Fibroblast of lung (primary cell): ENCODE measurements around the gene CFAP221.

Experiments
- EZH2 ChIP-seq: IDR thresholded peaks from 2 replicates; pipeline ENCODE4 v1.5.1; 2012; ENCODE audit warnings: low read length, control low read depth, mild to moderate bottlenecking; ENCODE audit errors: missing control alignments
- TF ChIP-seq, protein P1 (sequence below), 2 donors: IDR thresholded peaks in 1 of 2; conservative IDR thresholded peaks in 1 of 2; 1 replicate in 1 of 2; 2 replicates in 1 of 2; pipeline ENCODE4 v1.5.1; 2011 to 2012; ENCODE audit warnings: low read length in 2 of 2, control low read depth in 1 of 2, inconsistent platforms in 1 of 2, low read depth in 1 of 2, mild to moderate bottlenecking in 1 of 2

DNA sequence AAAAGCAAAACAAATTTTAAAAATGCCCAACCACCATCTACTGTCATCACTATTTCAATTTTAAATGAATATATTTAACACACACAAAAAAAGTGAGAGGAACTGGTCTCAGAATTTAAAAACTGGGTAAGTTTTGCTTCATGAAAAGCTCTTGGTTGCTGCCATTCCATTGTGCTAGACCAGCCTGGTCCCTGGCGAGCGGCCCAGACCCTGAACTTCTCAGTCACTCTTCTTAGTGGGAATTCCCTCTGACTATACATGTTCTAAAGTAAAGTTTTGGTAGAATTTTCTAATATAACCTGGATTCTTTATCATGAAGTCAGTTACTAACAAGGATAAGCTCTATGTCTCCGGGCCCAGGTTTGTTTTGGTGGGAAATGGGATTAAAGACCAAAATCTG lies 99.9 kb downstream of the CFAP221 start:
- TF ChIP-seq, protein P1, sequence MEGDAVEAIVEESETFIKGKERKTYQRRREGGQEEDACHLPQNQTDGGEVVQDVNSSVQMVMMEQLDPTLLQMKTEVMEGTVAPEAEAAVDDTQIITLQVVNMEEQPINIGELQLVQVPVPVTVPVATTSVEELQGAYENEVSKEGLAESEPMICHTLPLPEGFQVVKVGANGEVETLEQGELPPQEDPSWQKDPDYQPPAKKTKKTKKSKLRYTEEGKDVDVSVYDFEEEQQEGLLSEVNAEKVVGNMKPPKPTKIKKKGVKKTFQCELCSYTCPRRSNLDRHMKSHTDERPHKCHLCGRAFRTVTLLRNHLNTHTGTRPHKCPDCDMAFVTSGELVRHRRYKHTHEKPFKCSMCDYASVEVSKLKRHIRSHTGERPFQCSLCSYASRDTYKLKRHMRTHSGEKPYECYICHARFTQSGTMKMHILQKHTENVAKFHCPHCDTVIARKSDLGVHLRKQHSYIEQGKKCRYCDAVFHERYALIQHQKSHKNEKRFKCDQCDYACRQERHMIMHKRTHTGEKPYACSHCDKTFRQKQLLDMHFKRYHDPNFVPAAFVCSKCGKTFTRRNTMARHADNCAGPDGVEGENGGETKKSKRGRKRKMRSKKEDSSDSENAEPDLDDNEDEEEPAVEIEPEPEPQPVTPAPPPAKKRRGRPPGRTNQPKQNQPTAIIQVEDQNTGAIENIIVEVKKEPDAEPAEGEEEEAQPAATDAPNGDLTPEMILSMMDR (conservative IDR thresholded peaks at IDR 0.05 in 1 of 2, IDR thresholded peaks at IDR 0.05 in 1 of 2; ENCODE audit: low read depth in 1 of 2, low read length in 2 of 2) = no peak
- TF ChIP-seq EZH2 = no peak
